GM12878 (cell line): ENCODE results near the gene PRMT2. TPM values are rescaled to one million over a fixed set of nuclear protein-coding genes. Genes with fewer than 3 reads are reported as not detected.

Experiments
- ATAC-seq: fragments of 200-7000 bp; cut with Tn5 transposase; 3 replicates; pipeline ENCODE4 v1.9.1; 2020; ENCODE audit warnings: mild to moderate bottlenecking, moderate library complexity
- BruUV-seq: library from RNA; stranded (reverse); fragments of 400-500 nt; replicated peaks from 2 replicates; lab custom pipeline; 2021; lab: Mats Ljungman, UMichigan
- CTCF ChIA-PET: fragments of 300-600 bp; sonication (Branson Sonifier 250); formaldehyde crosslinking; extraction: SDS; loops from one replicate; lab custom pipeline; 2021; ENCODE audit warnings: inconsistent platforms; lab: Yijun Ruan, JAX
- POLR2A ChIA-PET: fragments of 350-600 bp; formaldehyde crosslinking; extraction: SDS; loops from one replicate; lab custom pipeline; 2021; ENCODE audit warnings: inconsistent platforms; lab: Charles Lee
- RAD21 ChIA-PET: fragments of 300-600 bp; sonication (Branson Sonifier 250); formaldehyde crosslinking; loops from one replicate; lab custom pipeline; 2023; ENCODE audit warnings: antibody characterized with exemption; ENCODE audit not compliant: unreplicated experiment; lab: Charles Lee
- SMC1A ChIA-PET: fragments of 300-600 bp; sonication (Branson Sonifier 250); formaldehyde crosslinking; loops from one replicate; lab custom pipeline; 2023; ENCODE audit not compliant: unreplicated experiment, uncharacterized antibody; lab: Charles Lee
- DNase-seq: peaks from one replicate; pipeline ENCODE4 v3.0.0-alpha.2; 2011; ENCODE audit warnings: low read depth, low spot score
- FAIRE-seq: peaks from 3 replicates; lab custom pipeline; 2011; peaks lifted over from hg19 to GRCh38; lab: Jason Lieb, UNC
- H2AFZ ChIP-seq: 2 replicates; pipeline ENCODE4 v1.6.0; 2011; ENCODE audit warnings: low read depth, low read length, control low read depth; ENCODE audit not compliant: control insufficient read depth
- H3K27ac ChIP-seq: 2 replicates; pipeline ENCODE4 v1.5.1; 2011; ENCODE audit warnings: control low read depth; ENCODE audit not compliant: control insufficient read depth, insufficient read depth
- H3K27me3 ChIP-seq, 2 experiments: replicated peaks in 1 of 2; 2 replicates each; pipeline versions ENCODE4 v1.6.0 to v1.6.1; 2011; ENCODE audit warnings: low read length in 1 of 2; ENCODE audit not compliant: control insufficient read depth in 2 of 2, insufficient read depth in 2 of 2
- H3K36me3 ChIP-seq, 2 experiments: 2 replicates each; pipeline ENCODE4 v1.5.1; 2011; ENCODE audit warnings: low read length in 1 of 2; ENCODE audit not compliant: control insufficient read depth in 2 of 2, insufficient read depth in 2 of 2
- H3K4me1 ChIP-seq: 2 replicates; pipeline ENCODE4 v1.6.1; 2011; ENCODE audit warnings: mild to moderate bottlenecking, low read length, moderate library complexity, mixed read lengths; ENCODE audit not compliant: control insufficient read depth, insufficient read depth
- H3K4me2 ChIP-seq: 2 replicates; pipeline ENCODE4 v1.6.0; 2011; ENCODE audit warnings: control low read depth; ENCODE audit not compliant: control insufficient read depth, insufficient read depth
- H3K4me3 ChIP-seq: fragments of 200-600 bp; sonication (generic); 2 replicates; pipeline ENCODE4 v1.5.1; 2016
- H3K79me2 ChIP-seq: 2 replicates; pipeline ENCODE4 v1.6.0; 2011; ENCODE audit warnings: low read length; ENCODE audit not compliant: control insufficient read depth, insufficient read depth
- H3K9ac ChIP-seq: 2 replicates; pipeline ENCODE4 v1.8.0; 2011; ENCODE audit warnings: low read length, control low read depth, mixed read lengths; ENCODE audit not compliant: control insufficient read depth, insufficient read depth
- H3K9me3 ChIP-seq: replicated peaks from 3 replicates; pipeline ENCODE4 v1.5.1; 2011; ENCODE audit warnings: mild to moderate bottlenecking, low read length; ENCODE audit not compliant: control insufficient read depth, insufficient read depth
- H4K20me1 ChIP-seq: 2 replicates; pipeline ENCODE4 v1.6.0; 2011; ENCODE audit not compliant: control insufficient read depth, insufficient read depth
- CHD2 ChIP-seq: IDR thresholded peaks from 2 replicates; pipeline ENCODE4 v1.6.1; 2011; ENCODE audit warnings: low read depth, low read length, improper control_type of control experiment, borderline replicate concordance
- FOXM1 ChIP-seq: IDR thresholded peaks from 2 replicates; pipeline ENCODE4 v1.6.1; 2012; ENCODE audit warnings: low read depth, mild to moderate bottlenecking, inconsistent platforms, low read length, moderate library complexity
- IKZF2 ChIP-seq, 2 experiments: fragments of 450-650 bp; IDR thresholded peaks; 2 replicates each; pipeline ENCODE4 v1.6.1; 2017; ENCODE audit warnings: mild to moderate bottlenecking in 2 of 2, moderate library complexity in 2 of 2
- KDM1A ChIP-seq: fragments of 200-600 bp; sonication (generic); IDR thresholded peaks from 2 replicates; pipeline ENCODE4 v1.6.1; 2016; ENCODE audit warnings: borderline replicate concordance
- KLF5 ChIP-seq: fragments of 450-650 bp; IDR thresholded peaks from 2 replicates; pipeline ENCODE4 v1.6.1; 2014; ENCODE audit warnings: mild to moderate bottlenecking; ENCODE audit not compliant: partially characterized antibody
- MTA2 ChIP-seq: fragments of 450-650 bp; IDR thresholded peaks from 2 replicates; pipeline ENCODE4 v1.6.1; 2016; ENCODE audit warnings: low read depth, mild to moderate bottlenecking, moderate library complexity
- RCOR1 ChIP-seq: conservative IDR thresholded peaks from 2 replicates; pipeline ENCODE4 v1.6.1; 2012; ENCODE audit warnings: low read depth, low read length, improper control_type of control experiment
- SP1 ChIP-seq: IDR thresholded peaks from one replicate; pipeline ENCODE4 v1.6.1; 2011; ENCODE audit warnings: low read depth, low read length
- SUZ12 ChIP-seq: fragments of 200-600 bp; sonication (generic); IDR thresholded peaks from one replicate; pipeline ENCODE4 v1.6.1; 2018; ENCODE audit warnings: antibody characterized with exemption, mild to moderate bottlenecking; ENCODE audit not compliant: unreplicated experiment
- WGBS: methylation state at CpG from one replicate; pipeline ENCODE4 v1.1.6; 2016; ENCODE audit warnings: low lambda C conversion rate; ENCODE audit not compliant: insufficient replicate concordance, insufficient coverage; ENCODE audit errors: missing lambda C conversion rate; 5-methylcytosine and 5-hydroxymethylcytosine counted together
- in situ Hi-C: fragments of 300-500 bp; cut with MboI; formaldehyde crosslinking; loops from 9 replicates; pipeline ENCODE4 v1.14.3; 2018; ENCODE audit warnings: mixed read lengths
- intact Hi-C: fragments of 100-400 bp; cut with micrococcal nuclease; formaldehyde crosslinking; loops from one replicate; pipeline ENCODE4 v1.14.2; 2022; ENCODE audit not compliant: unreplicated experiment
- polyA plus RNA-seq, 11 experiments: library from polyadenylated mRNA; depleted of rRNA in 4 of 11; unstranded in 6 of 11; stranded (reverse) in 5 of 11; fragments of >200 nt; fragmentation: Nextera tagmentation in 4 of 11; fragmentation: Illumina TruSeq in 1 of 11; extraction: Ambion mirVana in 4 of 11; extraction: Trizol in 1 of 11; gene quantifications; 1 replicate in 1 of 11; 2 replicates in 10 of 11; pipeline versions ENCODE4 v1.2.1 to v1.2.3, GENCODE V29; 2011 to 2016; ENCODE audit warnings: inconsistent platforms in 2 of 11, missing spikeins in 2 of 11, low read depth in 1 of 11
- total RNA-seq, 4 experiments: library from RNA; depleted of rRNA in 3 of 4; stranded (reverse); fragments of >200 nt in 3 of 4; fragmentation: Illumina TruSeq in 1 of 4; extraction: Trizol in 1 of 4; gene quantifications; 2 replicates each; pipeline versions ENCODE4 v1.2.1 to v1.2.3, GENCODE V29; 2013 to 2021
- TF ChIP-seq, protein P1 (sequence below): fragments of 450-650 bp; IDR thresholded peaks from 2 replicates; pipeline ENCODE4 v1.6.1; 2018; ENCODE audit warnings: mild to moderate bottlenecking, low read depth, moderate library complexity; ENCODE audit not compliant: partially characterized antibody
- TF ChIP-seq, protein P2 (sequence below): IDR thresholded peaks from 2 replicates; pipeline ENCODE4 v1.6.1; 2011; ENCODE audit warnings: borderline replicate concordance, low read depth, mild to moderate bottlenecking, moderate library complexity, mixed read lengths, low read length; ENCODE audit not compliant: insufficient read depth; ENCODE audit errors: extremely low read length
- TF ChIP-seq, protein P3 (sequence below): IDR thresholded peaks from 2 replicates; pipeline ENCODE4 v1.6.1; 2012; ENCODE audit warnings: mild to moderate bottlenecking, low read depth, low read length
- TF ChIP-seq, protein P4 (sequence below): IDR thresholded peaks from 2 replicates; pipeline ENCODE4 v1.6.1; 2011; ENCODE audit warnings: low read depth, mild to moderate bottlenecking, low read length, moderate library complexity, borderline replicate concordance; ENCODE audit errors: extremely low read depth
- TF ChIP-seq, protein P5 (sequence below): IDR thresholded peaks from 2 replicates; pipeline ENCODE4 v1.6.1; 2012; ENCODE audit warnings: low read depth, low read length, improper control_type of control experiment

Gene PRMT2
- total and polyA plus RNA-seq, 10 of the 15 experiments (the other 5 are each of a cell fraction or from before 2014, with no cell fraction given), result 16.1 to 48.6 (median 36.2) TPM

DNA sequence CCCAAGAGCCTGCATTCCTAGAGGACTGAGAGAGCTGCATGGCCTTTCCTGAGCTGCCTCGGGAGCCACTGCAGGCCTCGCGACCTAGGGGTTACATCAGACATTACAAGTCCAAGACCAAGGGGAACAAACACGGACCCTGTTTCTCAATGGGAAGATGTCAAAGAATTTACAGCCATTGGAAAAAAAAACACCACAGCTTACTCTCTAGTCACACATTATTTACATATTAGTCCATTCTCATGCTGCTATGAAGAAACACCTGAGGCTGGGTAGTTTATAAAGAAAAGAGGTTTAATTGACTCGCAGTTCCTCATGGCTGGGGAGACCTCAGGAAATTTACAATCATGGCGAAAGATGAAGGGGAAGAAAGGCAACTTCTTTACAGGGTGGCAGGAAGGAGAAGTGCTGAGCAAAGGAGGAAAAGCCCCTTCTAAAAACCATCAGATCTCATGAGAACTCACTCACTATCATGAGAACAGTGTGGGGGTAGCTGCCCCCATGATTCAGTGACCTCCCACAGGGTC is 8.4 kb upstream of the PRMT2 start:
- Histone ChIP-seq H3K27ac (no peak overlapping the region), H3K4me1 (peaks cover 3% of the 10 kb centered on the region), H2AFZ (no peak overlapping the region), H3K27me3 (no peaks in the 10 kb centered on the region), H3K9me3 (peaks cover 3% of the 10 kb centered on the region; the same call in 1 of the 3 replicates), H4K20me1 (no peaks in the 10 kb centered on the region), H3K9ac (no peak overlapping the region), H3K36me3 (no peaks in the 10 kb centered on the region), H3K4me3 (no peak overlapping the region), H3K79me2 (no peaks in the 10 kb centered on the region), H3K4me2 (no peak overlapping the region)
- in situ Hi-C loops, result no loop called here
- POLR2A ChIA-PET, result no interaction called here
- intact Hi-C loops, result no loop called here
- no TSS peak for BruUV-seq
- CTCF ChIA-PET, result no interaction called here
- FAIRE-seq, result no peak
- SMC1A ChIA-PET, result no interaction called here
- WGBS, result 39% methylated on average over 6 of the region's 6 CpGs
- no peak for ATAC-seq
- no peak for DNase-seq
- TF ChIP-seq, protein P1, sequence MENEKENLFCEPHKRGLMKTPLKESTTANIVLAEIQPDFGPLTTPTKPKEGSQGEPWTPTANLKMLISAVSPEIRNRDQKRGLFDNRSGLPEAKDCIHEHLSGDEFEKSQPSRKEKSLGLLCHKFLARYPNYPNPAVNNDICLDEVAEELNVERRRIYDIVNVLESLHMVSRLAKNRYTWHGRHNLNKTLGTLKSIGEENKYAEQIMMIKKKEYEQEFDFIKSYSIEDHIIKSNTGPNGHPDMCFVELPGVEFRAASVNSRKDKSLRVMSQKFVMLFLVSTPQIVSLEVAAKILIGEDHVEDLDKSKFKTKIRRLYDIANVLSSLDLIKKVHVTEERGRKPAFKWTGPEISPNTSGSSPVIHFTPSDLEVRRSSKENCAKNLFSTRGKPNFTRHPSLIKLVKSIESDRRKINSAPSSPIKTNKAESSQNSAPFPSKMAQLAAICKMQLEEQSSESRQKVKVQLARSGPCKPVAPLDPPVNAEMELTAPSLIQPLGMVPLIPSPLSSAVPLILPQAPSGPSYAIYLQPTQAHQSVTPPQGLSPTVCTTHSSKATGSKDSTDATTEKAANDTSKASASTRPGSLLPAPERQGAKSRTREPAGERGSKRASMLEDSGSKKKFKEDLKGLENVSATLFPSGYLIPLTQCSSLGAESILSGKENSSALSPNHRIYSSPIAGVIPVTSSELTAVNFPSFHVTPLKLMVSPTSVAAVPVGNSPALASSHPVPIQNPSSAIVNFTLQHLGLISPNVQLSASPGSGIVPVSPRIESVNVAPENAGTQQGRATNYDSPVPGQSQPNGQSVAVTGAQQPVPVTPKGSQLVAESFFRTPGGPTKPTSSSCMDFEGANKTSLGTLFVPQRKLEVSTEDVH, result no peak
- TF ChIP-seq KDM1A, result no peak
- TF ChIP-seq SP1, result no peak
- TF ChIP-seq, protein P2, sequence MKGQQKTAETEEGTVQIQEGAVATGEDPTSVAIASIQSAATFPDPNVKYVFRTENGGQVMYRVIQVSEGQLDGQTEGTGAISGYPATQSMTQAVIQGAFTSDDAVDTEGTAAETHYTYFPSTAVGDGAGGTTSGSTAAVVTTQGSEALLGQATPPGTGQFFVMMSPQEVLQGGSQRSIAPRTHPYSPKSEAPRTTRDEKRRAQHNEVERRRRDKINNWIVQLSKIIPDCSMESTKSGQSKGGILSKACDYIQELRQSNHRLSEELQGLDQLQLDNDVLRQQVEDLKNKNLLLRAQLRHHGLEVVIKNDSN, result no peak
- TF ChIP-seq, protein P3, sequence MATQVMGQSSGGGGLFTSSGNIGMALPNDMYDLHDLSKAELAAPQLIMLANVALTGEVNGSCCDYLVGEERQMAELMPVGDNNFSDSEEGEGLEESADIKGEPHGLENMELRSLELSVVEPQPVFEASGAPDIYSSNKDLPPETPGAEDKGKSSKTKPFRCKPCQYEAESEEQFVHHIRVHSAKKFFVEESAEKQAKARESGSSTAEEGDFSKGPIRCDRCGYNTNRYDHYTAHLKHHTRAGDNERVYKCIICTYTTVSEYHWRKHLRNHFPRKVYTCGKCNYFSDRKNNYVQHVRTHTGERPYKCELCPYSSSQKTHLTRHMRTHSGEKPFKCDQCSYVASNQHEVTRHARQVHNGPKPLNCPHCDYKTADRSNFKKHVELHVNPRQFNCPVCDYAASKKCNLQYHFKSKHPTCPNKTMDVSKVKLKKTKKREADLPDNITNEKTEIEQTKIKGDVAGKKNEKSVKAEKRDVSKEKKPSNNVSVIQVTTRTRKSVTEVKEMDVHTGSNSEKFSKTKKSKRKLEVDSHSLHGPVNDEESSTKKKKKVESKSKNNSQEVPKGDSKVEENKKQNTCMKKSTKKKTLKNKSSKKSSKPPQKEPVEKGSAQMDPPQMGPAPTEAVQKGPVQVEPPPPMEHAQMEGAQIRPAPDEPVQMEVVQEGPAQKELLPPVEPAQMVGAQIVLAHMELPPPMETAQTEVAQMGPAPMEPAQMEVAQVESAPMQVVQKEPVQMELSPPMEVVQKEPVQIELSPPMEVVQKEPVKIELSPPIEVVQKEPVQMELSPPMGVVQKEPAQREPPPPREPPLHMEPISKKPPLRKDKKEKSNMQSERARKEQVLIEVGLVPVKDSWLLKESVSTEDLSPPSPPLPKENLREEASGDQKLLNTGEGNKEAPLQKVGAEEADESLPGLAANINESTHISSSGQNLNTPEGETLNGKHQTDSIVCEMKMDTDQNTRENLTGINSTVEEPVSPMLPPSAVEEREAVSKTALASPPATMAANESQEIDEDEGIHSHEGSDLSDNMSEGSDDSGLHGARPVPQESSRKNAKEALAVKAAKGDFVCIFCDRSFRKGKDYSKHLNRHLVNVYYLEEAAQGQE, result no peak
- TF ChIP-seq FOXM1, result no peak
- no peak for TF ChIP-seq SUZ12
- TF ChIP-seq IKZF2 (IDR thresholded peaks at IDR 0.05), result no peak
- no peak for TF ChIP-seq KLF5
- TF ChIP-seq CHD2, result no peak
- TF ChIP-seq, protein P4, sequence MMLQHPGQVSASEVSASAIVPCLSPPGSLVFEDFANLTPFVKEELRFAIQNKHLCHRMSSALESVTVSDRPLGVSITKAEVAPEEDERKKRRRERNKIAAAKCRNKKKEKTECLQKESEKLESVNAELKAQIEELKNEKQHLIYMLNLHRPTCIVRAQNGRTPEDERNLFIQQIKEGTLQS, result no peak
- TF ChIP-seq RCOR1, result no peak
- TF ChIP-seq, protein P5, sequence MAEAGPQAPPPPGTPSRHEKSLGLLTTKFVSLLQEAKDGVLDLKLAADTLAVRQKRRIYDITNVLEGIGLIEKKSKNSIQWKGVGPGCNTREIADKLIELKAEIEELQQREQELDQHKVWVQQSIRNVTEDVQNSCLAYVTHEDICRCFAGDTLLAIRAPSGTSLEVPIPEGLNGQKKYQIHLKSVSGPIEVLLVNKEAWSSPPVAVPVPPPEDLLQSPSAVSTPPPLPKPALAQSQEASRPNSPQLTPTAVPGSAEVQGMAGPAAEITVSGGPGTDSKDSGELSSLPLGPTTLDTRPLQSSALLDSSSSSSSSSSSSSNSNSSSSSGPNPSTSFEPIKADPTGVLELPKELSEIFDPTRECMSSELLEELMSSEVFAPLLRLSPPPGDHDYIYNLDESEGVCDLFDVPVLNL, result no peak
- TF ChIP-seq MTA2, result no peak
- TF ChIP-seq, all 136 proteins: peak for 0
- RAD21 ChIA-PET, result no interaction called here
